HG02852 (cell line): ENCODE measurements around the gene STARD3NL.
"Not testable (repeated sequence)": the region's sequence is repeated elsewhere in the genome, so short reads cannot be mapped to it uniquely, and the experiment has no call there.

Experiments
- ATAC-seq: cut with Tn5 transposase; IDR thresholded peaks from one replicate; pipeline ENCODE4 v1.9.1; 2021; ENCODE audit warnings: mild to moderate bottlenecking, moderate library complexity; ENCODE audit not compliant: unreplicated experiment

Gene STARD3NL

DNA sequence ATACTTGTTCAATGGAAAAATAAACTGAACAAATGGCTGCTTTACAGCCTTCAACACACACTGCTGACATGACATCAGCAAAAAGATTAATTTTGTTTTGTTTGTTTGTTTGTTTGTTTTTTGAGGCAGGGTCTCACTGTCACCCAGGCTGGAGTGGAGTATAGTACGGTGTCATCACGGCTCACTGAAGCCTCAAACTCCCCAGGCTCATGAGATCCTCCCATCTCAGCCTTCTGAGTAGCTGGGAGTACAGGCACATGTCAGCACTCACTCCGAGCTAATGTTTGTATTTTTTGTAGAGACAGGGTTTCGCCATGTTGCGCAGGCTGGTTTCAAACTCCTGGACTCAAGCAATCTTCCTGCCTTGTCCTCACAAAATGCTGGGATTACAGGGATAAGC is 84.5 kb downstream of the STARD3NL start:
- ATAC-seq: no peak

DNA sequence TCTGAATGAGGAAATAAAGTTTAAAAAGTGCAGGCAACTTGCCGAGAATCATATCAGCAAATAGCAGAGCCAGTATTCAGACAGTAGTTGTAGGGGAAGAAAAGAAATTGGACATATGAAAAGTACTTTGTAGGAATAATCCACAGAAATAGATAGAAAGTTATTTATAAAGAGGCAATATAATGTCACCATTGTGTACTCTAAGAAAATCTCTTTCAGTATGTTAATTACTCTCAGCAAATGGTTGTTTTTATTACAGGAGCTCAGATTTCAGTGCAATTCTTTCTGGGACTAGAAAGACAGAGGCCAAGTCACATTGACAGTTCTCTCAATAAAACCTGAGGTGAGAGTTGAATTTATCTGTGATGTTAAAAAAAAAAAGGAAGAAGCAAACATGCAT is 85.2 kb downstream of the STARD3NL start:
- ATAC-seq: not testable (repeated sequence)

DNA sequence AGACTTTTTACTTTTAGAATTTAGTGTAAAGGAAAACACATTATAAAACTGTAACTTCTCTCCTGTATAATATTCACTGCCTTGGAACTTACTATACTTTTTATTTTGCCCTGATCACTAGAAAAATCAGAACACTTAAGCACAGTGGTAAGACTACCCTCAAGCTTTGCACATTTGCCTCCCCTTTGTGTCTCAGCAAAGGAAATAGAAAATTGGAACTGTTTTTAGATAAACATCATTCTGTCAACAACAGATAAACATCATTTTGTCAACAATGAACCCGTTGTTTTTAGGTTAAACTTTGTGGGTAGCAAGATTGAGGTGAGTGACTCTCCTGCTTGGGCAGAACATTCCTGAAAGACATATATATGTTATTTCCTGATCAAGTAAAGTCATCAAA is 86.6 kb downstream of the STARD3NL start:
- ATAC-seq: not testable (repeated sequence)

DNA sequence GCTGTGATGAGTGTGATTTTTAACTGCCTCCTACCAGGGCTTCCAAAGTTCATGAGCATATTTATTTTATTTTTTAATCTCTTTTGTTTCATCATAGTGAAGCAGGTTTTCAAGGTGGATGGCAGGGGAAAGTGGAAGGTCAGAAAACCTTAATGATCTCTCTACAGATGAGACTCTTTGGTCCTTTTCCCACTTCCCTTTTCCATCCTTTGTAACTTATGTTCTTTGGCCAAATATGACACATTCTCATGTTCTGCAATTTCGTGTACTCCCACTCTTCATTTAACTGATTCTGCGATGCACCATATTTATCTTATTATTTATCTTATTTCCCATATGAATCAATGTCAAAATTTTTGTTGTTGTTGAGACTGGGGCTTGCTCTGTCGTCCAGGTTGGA is 87.9 kb downstream of the STARD3NL start:
- not testable (repeated sequence) for ATAC-seq

DNA sequence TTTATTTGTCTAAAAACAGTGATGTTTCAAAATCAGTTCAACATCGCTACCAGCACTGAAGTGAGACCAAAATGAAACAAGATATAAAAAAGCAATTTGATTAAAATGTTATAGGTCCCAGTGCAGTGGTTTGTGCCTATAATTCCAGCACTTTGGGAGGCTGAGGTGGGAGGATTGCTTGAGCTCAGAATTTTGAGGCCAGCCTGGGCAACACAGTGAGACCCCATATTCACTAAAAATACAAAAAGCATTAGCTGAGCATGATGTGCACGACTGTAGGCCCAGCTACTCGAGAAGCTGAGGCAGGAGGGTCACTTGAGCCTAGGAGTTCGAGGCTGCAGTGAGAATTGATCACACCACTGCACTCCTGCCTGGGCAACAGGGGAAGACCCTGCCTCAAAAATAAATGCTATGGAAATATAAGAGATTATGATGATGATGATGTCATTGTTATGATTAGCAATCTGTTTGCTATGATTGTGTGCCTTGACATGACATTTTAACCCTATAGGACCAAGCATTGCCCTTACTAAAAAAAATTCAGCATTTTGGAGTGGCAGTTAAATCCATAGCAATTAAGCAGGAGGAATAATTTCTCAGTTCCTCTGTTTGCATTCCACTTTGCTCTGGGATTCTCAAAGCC is 91.8 kb downstream of the STARD3NL start:
- ATAC-seq: not testable (repeated sequence)

DNA sequence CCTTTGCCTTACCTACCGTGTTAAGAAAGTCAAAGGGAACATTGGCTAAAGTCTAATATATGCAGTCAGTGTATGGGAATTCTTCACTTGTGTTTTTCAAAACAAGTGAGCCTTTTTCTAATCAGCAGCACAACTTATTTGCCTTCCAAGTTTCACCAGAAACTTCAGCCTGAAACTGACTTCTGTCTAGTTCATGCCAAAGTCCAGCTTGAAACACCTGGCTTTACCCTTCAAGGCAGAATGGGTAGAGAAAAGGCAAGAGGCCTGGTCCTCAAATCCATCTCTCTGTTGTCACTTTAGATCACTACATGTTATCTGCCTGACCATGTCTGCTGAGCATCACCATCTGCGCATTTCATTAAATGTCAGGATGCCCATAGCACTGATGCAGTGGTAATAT is 92.4 kb downstream of the STARD3NL start:
- ATAC-seq: not testable (repeated sequence)

DNA sequence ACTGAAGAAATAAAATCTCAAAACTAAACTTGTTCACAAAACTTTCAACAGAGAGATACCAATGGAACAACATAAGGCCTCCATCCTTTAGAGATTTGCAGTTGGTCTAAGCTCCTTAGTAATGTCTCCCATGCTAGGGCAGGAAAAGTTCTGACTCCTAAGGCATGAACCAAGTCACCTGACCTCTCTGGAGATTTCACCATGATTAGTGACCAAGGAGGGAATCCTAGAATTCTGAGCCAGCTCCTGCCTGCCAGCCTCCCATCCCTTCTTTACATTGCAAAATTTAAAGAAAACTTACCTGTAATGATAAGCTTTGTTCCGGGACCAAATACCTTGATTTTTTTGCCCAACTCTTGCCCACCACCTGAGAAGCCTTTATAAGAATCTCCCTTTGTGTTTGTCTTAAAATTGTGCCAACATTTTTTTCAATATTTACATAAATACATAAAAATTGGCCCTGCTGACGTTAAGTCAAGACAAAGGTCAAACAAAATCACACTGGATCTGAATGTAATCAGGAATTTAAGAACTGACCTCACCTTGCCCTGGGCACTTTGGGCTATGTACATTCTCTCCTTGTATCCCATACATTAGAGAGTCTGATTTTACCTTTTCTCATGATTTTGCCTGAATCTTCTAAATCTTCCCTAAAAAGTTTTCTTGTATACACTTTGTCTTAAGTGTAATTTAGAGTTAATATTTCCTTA is 95.4 kb downstream of the STARD3NL start, which contains the start of gene TARP:
TSS of gene TARP (minus strand) at position 351 of the 710 bp plus-strand sequence.
- ATAC-seq: no peak

DNA sequence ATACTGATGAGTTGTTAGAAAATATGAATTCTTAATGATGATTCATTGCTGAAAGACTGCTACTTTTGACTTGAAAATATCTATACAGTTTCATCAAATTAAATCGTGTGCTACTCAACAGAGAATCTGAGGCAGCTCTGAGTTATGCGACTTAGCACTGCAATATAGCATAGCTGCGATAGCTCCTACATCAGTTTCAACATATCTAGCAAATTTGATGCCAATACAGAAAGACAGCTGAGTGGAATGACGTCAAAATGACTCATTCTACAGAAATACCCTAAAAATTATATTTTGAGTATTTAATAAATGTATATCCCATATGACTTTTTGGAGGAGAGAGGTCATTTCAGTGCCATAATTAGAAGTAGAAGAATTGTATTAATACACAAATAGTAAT is 96.4 kb downstream of the STARD3NL start:
- ATAC-seq: no peak

DNA sequence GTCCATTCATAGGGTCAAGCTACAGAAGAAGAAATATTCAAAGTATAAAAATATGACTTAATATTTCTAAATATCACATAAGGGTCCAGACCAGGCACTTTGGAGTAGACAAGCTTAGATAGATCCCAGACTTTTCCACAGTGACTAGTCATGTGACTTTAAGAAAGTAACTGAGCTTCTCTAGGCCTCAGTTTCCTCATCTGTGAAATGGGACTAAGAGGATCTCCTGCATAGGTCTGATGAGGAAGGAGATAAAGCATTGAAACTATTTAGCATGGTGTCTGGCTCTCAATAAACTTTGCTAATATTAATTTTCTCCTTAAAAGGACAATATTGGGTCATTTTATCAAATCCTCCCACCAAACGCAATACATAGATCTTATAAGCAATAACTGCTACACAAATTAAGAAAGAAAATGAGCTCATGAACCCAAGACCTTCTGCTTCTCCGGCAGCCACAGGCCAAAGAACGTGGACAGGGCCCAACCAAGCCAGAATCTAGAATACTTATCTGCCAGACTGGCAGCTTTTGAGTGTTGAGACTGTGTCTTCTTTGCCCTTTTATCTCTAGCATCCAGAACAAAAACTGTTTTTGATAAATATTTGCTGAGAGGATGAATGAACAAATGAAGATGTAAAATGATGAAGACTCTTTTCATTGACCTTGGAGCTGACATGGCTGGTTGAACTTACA is 97.0 kb downstream of the STARD3NL start:
- ATAC-seq: no peak

DNA sequence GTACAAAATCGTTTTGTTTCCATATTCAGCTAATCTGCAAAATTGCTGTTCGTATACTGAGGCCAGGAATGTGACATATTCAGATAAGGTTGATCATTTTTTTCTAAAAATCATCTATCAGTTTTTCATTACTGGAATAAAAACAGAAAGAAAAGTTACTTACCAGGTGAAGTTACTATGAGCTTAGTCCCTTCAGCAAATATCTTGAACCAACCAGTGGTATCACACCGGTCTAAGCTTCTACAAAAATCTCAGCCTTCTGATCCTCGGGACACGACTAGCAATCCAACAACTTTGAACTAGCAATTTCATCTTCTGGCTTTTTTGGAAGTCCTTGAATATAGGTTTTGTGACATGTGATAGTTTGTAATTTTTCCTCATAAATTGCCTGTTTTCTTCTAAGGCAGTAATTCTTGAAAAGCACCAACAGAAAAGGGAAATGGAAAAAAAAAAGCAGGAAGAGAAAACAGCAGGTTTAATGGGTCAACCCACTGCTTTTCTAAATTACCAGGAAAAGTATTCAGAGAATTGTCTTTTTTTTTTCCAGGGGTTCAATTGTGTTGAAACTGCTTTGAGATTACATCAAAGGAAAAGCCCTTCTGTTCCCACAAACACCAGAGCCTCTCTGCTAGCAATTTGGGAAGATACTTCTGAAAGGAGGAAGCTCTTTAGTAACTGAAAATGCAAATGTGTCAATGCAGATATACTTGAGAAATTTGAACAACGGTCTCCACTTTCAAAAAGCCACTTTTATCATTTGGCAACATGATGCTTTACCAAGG is 98.2 kb downstream of the STARD3NL start:
- no peak for ATAC-seq

DNA sequence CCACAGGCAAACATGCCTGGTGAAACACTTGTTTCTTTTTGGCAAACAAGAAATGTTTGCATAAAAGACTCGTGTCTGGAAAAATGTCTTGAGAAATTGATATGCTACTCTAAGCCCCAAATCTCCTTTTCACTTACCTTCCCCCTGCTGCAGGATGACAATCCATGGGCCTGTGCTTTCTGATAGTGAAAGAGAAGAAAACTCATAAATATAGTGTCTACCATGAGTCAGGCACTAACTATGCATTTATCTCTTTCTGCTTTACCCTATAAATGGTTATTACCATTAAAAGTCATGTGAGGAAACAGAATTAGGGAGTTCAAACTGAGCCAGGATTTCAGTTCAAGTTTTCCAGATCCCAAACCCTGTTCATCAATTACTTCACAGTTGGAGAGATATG is 102.0 kb downstream of the STARD3NL start:
- ATAC-seq: no peak
